CD4-positive, alpha-beta T cell treated with Interleukin-15 for 1 hour (primary cell): ENCODE measurements around the gene DAB1.
"Not testable (repeated sequence)": the region's sequence is repeated elsewhere in the genome, so short reads cannot be mapped to it uniquely, and the experiment has no call there.

Experiments used
- DNase-seq: peaks from one replicate; pipeline ENCODE4 v3.0.0-alpha.2; 2020

DAB1 gene

GRCh38 chr1:57111175-57111574 lies 312.7 kb downstream of the DAB1 start:
- no peak for DNase-seq

- no peak for DNase-seq
These were observed 314.0 kb downstream of the DAB1 start for GRCh38 chr1:57109883-57110282.

DNA sequence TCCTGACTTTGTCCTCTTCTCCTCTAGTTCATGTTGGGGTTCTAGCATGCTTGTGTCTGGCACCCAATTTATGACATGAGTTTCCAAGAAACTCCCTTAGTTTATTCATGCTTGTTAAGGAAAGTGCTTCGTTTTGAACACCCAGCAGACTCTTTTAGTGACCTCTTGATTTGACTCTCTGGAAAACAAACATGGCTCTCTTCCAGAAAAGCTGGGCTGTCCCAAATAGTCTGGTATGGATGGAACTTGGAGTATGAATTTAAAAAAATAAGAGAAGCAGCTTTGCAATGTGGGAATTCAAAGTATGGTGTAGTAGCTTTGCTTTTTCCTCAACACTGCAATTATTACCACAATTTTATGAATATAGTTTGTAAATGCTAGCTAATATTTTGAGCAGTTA lies 314.6 kb downstream of the DAB1 start:
- DNase-seq, result no peak

DNA sequence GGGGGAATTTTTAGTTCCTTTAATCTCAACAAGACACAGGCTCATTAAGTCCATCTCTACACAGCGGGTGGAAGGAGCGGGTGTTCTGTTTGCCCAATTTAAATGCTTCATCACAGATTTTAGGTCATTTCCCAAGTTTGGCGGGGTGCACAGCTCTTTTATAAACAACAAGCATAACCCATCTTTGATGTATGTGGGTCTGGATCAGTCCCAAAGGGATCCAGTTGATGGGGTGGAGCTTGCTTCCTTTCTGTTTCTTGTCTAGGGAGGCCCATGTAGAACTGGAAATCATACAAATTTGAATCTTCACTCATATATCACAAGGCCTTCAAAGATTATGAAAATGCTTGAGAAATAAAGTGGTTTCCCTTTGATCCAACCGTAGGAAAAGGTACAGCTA lies 317.6 kb downstream of the DAB1 start:
- DNase-seq, result no peak

DNA sequence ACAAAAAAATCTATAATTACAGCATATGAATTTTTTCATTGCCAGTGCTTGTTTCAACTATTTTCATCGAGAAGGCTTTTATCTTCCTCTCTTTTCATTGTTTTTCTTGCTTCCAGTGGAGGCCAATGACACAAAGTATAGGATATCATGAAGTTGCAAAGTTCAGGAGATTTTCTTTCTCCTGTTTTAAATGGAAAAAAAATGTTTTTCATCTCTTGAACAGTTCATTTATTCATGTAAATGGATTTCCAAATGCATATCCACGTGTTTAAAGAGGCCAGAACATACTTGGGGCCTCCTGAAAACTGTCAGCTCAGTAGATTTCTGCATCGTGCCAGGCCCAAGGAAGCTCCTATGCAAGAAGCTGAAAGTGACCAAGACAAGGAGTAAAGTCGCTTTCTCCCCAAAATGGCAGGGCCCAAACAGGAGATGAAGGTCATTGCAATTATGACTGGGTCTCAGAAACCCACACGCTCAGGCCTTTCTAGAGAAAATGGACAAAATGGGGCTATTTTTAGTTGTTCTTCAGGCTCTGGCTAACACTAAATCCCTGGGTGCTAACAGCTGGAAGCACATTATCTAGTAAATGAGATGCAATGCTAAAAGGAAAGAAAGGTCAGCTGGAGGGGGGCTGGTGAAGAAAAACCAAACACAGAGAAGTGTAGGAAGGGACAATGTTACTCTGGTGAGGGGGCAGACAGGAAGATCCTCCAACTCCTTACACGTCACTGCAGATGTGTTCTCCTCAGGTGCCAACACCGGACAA lies 321.1 kb downstream of the DAB1 start:
- no peak for DNase-seq

DNA sequence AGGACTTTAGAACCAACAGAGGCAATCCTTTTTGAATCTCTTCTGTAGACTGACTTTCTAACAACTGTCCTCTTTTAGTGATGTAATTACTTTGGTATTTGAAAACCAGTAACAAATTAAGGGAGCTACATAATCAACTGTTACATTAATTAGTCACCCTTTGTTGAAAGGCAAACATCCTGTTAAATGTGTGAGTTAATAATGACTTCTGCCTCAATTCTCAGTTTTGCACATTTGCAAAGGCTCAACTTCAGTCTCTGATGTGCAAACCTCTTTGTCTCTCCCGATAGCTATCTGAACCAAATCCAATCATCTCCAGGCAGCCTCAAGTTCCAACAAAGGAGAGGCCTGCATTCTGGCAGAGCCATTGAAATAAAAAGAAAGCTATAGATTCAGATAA lies 322.7 kb downstream of the DAB1 start:
- DNase-seq, result no peak

- no peak for DNase-seq
These were observed 329.1 kb downstream of the DAB1 start for GRCh38 chr1:57094749-57095148.

- no peak for DNase-seq
These were observed 330.7 kb downstream of the DAB1 start for GRCh38 chr1:57093122-57093521.

DNA sequence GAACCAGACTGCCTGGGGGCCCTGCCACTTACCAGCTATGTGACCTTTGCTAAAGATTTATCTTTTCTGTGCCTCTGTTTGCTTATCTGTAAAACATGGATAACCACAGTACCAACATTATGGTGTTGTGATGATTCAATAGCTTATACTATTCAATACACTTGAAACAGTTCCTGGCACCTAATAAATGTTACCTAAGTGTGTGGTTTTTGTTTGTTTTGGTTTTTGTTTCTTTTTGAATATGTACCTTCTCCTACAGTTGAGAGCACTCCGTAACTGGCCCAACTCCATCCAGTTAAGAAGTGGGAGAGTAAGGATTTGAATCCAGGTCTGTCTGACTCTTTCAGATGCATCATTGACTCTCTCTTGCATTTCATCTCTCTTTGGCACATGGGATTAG lies 332.2 kb downstream of the DAB1 start:
- DNase-seq, result no peak

GRCh38 chr1:57089855-57090254 lies 334.0 kb downstream of the DAB1 start:
- DNase-seq, result no peak

- no peak for DNase-seq
These were observed 334.6 kb downstream of the DAB1 start for GRCh38 chr1:57089221-57089620.

GRCh38 chr1:57088653-57089052 lies 335.2 kb downstream of the DAB1 start:
- no peak for DNase-seq

DNA sequence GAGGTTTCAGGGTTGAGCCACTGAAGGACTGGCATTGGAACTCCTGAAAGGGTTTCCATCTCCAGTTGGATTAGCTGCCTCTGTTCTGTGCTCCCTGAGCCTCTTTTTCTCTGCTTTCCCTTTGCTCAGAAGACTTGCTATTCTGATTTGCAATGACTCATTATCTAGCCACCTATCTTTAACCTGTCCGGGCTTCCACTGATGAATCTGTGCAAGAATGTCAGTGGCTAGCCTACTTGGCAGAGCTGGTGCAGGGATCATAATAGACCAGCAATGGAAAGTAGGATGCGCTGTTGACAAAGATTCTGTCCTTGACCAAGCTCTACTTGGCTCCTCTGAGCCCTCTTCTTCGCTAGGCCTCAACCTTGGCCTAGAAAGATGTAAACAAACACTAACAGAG lies 336.2 kb downstream of the DAB1 start:
- not testable (repeated sequence) for DNase-seq

DNA sequence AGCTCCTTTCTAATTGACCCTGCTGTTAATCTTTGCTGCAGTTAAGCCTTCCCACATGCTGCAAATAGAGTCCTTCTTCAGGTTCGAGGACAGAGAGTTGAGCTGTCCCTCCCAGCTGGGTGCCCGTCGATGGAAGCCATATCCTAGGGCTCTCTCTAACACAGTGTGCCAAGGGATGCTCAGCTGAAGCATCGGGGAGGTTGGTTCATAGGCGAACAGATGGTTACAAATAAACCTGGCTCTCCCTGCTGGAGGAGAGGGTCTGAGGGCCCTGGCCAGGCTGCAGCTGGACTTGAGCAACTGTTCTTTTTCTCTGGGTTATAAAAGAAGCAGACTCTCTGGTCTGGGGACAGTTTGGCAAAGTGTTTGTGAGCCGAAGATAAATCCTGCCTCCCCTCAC lies 337.7 kb downstream of the DAB1 start:
- DNase-seq, result no peak

DNA sequence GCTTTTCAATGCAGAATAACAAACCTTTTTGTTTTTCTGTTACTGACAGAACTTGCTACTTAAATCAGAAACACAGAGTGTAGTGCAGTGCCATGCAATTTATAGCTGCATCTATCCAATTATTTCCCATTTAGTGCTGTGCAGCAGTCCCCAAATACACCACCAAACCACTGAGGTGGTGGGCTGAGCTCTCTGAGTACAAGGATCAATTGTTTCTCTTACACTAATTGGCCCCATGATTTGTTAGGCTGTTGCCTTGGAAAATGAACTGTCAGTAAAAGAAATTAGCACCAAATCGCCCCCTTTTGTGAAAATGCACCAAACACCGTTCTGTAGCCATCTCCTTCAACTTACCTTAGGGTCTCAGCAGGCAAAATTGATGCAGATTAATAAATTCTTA lies 339.2 kb downstream of the DAB1 start:
- no peak for DNase-seq

GRCh38 chr1:57082711-57083439 lies 341.0 kb downstream of the DAB1 start:
- DNase-seq, result no peak

DNA sequence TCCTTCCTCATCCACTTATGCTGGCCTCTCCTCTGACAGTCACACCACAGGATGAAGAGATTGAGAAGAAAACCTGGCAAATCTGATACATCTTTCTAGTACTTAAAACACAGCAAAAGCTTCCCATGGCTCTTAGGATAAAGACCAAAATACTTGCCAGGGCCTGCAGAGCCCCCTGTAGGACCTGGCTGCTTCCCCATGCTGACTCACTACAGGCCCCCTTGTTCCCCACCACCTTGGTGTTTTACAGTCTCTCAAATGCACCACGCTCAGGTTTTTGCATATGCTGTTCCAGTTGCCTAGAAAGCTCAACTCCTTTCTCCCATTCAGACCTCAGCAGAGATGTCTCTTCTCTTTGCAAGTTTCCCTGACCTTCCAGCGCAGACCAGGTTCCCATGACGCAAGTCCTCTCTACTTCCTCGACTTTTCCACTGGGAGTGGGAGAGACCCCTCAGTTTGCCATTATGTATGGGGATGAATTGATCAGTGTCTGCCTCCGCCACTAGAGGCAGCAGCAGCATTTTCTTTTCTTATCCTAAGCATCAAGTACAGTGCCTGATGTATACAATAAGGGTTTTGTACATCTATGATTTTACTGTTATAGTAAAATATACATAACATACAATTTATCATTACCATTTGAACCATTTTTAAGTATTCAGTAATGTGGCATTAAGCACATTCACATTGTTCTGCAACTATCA lies 344.3 kb downstream of the DAB1 start:
- DNase-seq, result no peak

DNA sequence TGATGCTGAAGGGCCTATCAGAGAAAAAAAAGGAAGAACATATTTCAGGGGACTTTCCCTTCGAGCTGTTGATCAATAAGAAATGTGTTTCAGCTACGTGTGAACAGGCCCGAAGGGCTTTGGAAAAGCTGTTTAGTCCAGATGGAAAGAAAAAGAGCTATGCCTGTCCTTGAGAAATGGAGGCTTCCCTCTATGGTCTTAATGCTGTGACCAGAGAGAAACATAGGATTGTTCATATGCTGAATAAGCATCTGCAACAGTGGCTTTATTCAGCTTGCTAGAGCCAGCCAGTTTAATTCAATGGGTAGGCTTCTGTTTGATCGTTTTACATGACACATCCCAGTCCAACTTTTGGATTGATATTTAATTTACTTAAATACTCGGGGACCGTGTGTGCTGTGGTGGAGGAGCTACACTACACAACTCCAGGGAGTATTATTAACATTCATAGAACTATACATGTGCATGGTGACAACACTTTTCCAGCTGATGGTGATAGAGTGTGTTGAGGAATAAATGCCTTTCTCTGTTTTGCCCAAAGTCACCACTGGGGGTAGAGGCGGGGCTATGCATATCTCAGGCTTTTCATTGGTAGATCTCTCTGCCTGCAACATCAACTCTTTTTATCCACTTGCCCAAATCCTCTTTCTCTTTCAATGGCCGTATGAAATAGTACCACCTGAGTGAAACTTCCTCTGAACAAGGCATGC lies 351.3 kb downstream of the DAB1 start:
- DNase-seq, result no peak

- no peak for DNase-seq
These were observed 356.0 kb downstream of the DAB1 start for GRCh38 chr1:57067863-57068262.

DNA sequence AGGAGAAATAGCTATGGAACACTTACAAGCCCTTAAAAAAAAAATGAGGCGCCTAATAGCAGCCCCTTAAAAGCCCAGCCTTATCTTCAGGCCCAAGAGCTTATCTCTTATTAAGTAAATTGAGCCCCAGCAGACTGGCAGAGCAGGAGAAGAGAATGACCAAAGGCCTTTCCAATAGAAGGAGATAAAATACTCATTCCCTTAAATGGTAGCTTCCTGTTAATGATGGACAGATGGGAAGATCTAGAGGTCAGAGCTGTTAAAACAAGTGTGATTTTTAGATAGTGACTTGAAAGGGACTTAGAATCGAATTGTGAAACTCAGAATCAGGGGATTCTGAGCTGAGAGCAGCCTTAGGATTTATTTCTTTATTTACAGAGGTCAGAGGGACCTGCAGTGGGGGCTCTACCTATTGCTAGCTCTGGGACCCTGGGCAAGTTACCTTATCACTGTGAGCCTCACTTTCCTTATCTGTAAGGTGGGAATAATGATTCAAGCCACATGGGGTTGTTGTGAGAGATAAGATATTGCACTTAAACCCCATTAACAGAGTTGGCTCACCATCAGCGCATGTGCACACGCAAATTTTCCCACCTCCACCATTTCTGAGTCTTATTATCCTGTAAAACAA lies 356.8 kb downstream of the DAB1 start:
- no peak for DNase-seq

GRCh38 chr1:57065442-57065841 lies 358.4 kb downstream of the DAB1 start:
- DNase-seq, result no peak

DNA sequence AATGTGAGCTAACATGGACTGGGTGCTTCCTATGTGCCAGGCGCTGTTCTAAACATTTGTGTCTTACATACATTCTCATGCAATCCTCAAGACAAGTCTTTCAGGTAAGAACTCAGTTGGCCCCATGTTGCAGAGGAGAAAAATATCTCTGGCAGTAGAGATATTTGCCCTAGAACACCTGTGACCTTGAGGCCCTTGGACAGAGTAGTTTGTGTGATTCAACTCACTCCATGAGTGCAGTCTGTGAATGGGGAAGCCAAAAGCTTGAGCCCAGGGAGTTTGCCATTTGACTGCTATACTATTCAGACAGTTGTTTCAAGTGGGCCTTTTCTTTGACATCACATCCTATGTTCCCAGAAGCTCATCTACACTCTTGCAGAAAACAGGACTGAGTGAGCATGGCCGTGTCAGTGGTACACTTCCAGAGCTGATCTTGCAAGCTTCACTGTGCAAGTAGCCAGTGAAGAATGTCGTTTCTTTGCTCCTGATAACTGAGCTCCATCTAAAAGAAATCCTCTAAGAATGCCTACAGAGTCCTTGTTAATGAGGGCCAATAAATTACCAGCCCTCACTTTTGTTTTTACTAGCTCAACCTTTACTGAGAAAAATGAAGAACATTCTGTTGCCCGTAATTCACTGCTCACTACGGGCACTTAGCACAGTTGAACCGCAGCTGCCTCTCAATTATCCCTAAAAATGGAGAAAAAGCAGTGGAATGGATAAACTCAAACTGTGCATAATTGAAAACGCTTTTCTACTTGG lies 359.3 kb downstream of the DAB1 start:
- no peak for DNase-seq
